Measurements from ENCODE around the gene TNP2. TPM values are rescaled to one million over a fixed set of nuclear protein-coding genes. Genes with fewer than 3 reads are reported as not detected.

Gene TNP2
- total RNA-seq, 8 experiments from 2014 or later, result 0.17 to 0.66 (median 0.55) TPM; not detected in 2

DNA sequence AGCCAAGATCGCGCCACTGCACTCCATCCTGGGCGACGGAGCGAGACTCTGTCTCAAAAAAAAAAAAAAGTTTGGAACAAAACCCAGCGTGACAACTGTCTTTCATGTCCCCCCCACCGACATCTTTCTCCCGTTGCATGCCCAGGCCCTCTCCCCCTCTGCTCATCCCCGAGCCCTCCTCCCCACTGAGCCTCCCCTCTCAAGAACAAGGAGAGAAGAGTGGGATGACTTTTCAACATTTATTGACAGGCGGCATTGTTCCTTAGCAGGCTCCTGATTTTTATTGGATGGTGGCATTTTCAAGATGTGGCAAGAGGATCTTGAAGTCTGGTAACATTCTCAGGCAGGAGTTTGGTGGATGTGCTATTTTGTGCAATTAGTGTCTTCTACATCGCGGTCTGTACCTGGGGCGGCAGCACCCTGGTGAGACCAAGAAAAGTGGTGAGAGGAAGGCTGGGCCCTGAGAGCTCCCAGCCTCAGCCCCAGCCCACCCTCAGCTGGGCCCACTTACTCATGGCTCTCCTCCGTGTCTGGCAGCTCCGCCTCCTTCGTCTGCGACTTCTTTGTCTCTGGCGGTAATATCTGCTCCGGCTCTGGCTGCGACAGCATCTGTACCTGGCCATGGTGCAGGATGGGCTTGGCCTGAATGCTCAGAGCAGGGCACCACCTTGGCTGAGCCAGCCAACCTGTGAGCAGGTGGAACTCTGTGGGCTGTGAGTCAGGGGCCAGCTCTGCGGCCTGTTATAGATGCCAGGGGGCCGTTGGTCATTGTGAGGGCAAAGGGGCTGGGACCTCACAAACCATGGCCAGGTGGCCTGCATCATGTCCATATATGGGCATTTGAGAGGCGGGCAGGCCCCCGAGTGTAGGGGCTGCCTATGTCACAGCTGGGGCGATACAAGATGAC lies 11.7 kb upstream of the TNP2 start, which contains the start of gene PRM1:
Gene PRM1, minus strand, starts transcription at position 715 of the 907 bp plus-strand sequence. Its CDS starts 92 bp downstream, at position 623.
- in situ Hi-C loops (cut with MboI; ENCODE audit: low pct_unique_long_range_greater_than_20kb in 2 of 9, low sequenced_read_pairs in 9 of 9, unreplicated experiment in 9 of 9), result no loop called here
- 40 to 100% (median 78%) methylated on average over 1 to 7 of the region's 25 CpGs; no CpG with 5 or more reads in 5 of the 10 experiments for WGBS, 10 experiments
- H3K4me3 ChIP-seq, result no peak within 1 kb of the TSS
- H3K4me1 ChIP-seq (replicated peaks in 1 of 2), result no peaks in the 10 kb centered on the region
- H3K27ac ChIP-seq, result no peak within 1 kb of the TSS
- no peak for ATAC-seq (replicated peaks in 6 of 8)

DNA sequence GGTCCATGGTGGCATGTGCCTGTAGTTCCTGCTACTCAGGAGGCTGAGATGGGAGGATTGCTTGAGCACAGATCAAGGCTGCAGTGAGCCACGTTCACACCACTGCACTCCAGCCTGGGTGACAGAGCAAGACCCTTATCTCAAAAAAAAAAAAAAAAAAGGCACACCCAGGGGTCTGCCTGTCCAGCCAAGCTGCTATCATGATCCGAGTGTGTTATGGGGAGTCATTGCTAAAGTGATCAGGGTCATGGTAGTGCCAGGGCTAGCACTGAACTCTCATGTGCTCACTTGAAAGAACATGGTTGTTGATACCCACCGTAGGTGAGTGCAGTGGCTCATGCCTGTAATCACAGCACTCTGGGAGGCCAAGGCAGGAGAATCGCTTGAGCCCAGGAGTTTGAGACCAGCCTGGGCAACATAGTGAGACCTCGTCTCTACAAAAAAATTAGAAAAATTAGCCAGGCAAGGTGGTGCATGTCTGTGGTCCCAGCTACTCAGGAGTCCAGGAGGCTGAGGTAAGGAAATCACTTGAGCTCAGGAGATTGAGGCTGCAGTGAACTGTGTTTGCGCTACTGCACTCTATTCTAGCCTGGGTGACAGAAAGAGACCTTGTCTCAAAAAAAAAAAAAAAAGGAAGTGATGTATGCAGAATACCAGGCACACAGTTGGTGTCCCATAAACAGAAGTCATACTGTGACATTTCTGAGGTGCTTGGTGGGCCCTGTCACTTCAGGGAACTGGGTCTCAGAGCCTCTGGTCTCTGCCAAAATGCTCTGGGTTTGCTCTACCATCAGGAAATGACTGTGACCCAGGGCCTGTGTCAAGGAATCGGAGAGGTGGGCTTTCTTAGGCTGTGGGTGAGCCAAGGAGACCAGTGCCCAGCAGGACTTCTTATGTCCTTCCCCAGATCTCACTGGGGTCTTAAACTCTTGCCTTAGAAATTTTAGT lies 9.8 kb upstream of the TNP2 start:
- 65 to 100% (median 88%) methylated on average over 1 to 5 of the region's 7 CpGs; no CpG with 5 or more reads in 4 of the 10 experiments for WGBS, 10 experiments
- in situ Hi-C loops (cut with MboI; ENCODE audit: low pct_unique_long_range_greater_than_20kb in 2 of 9, low sequenced_read_pairs in 9 of 9, unreplicated experiment in 9 of 9), result no loop called here
- Histone ChIP-seq H3K4me1 (replicated peaks in 1 of 2) (peaks cover 0 to 2% of the 10 kb centered on the region in 2 donors), H3K27ac (no peak overlapping the region), H3K4me3 (no peak overlapping the region)
- ATAC-seq (replicated peaks in 6 of 8), result no peak

GRCh38 chr16:11277607-11278337 lies 8.6 kb upstream of the TNP2 start:
- no peak for ATAC-seq (replicated peaks in 6 of 8)
- 66 to 100% (median 87%) methylated on average over 2 to 11 of the region's 12 CpGs; no CpG with 5 or more reads in 3 of the 10 experiments for WGBS, 10 experiments
- Histone ChIP-seq H3K4me1 (replicated peaks in 1 of 2) (peaks cover 3 to 5% of the 10 kb centered on the region in 2 donors), H3K27ac (no peak overlapping the region), H3K4me3 (no peak overlapping the region)
- in situ Hi-C loops (cut with MboI; ENCODE audit: low pct_unique_long_range_greater_than_20kb in 2 of 9, low sequenced_read_pairs in 9 of 9, unreplicated experiment in 9 of 9), result no loop called here

DNA sequence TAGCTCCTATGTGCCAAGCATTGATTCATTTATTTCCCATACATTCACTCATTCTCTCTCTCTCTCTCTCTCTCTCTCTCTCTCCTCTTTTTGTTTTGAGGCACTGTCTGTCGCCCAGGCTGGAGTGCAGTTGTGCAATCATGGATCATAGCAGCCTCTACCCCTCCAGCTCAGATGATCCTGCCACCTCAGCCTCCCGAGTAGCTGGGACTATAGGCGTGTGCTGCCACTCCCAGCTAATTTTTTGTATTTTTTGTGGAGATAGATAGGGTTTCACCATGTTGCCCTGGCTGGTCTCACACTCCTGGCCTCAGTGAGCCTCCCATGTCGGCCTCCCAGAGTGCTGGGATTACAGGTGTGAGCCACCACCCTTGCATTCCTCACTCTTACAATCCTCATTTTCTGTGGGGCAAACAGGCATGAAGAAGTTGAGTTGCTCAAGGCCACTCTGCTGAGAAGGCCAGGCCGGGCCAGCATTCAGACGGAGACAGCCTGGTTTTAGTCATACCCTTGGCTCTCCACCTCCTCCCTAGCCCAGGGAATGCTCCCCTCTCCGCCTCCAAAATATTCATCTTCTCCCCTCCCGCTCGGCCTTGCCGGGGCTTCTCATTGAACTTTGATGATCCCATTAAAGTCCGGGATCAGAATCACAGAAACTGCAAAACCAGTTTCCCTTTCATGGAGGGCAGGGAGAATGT lies 7.9 kb upstream of the TNP2 start:
- WGBS, 10 experiments, result 50 to 100% (median 89%) methylated on average over 1 to 7 of the region's 11 CpGs; no CpG with 5 or more reads in 3 of the 10 experiments
- no peak overlapping the region for H3K27ac ChIP-seq
- H3K4me1 ChIP-seq (replicated peaks in 1 of 2), result peaks cover 3 to 5% of the 10 kb centered on the region in 2 donors
- no peak for ATAC-seq (replicated peaks in 6 of 8)
- no peak overlapping the region for H3K4me3 ChIP-seq
- in situ Hi-C loops (cut with MboI; ENCODE audit: low pct_unique_long_range_greater_than_20kb in 2 of 9, low sequenced_read_pairs in 9 of 9, unreplicated experiment in 9 of 9), result no loop called here

- no peak within 1 kb of the TSS for H3K4me3 ChIP-seq
- in situ Hi-C loops (cut with MboI; ENCODE audit: low pct_unique_long_range_greater_than_20kb in 2 of 9, low sequenced_read_pairs in 9 of 9, unreplicated experiment in 9 of 9), result no loop called here
- 80 to 100% (median 98%) methylated on average over 1 to 10 of the region's 26 CpGs; no CpG with 5 or more reads in 2 of the 10 experiments for WGBS, 10 experiments
- ATAC-seq (replicated peaks in 6 of 8), result no peak
- no peak within 1 kb of the TSS for H3K27ac ChIP-seq
- peaks cover 3 to 5% of the 10 kb centered on the region in 2 donors for H3K4me1 ChIP-seq (replicated peaks in 1 of 2)
Measured at GRCh38 chr16:11276143-11276895, 7.2 kb upstream of the TNP2 start, which contains the start of gene PRM2. TSS of gene PRM2 (minus strand) at chr16:11276480. CDS start at chr16:11276370, 110 bp downstream.

DNA sequence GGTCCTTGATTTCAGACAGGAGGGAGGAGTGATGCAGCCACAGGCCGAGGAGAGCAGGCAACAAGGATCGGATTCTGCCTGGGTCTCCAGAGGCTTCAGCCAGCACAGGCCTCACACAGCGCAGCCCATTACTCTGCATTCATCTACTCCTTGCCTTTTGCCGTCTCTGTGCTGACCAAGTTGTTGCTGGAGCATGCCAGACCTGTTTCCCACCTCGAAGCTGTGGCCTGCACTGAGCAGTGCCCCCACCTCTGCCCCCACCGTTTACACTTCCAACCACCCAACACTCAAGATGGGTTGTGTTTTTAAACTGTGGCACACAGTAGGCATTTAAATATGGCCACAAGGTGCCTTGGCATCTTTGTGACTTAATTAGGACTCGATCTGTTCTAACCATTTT lies 5.8 kb upstream of the TNP2 start:
- no peak for ATAC-seq (replicated peaks in 6 of 8)
- in situ Hi-C loops (cut with MboI; ENCODE audit: low pct_unique_long_range_greater_than_20kb in 2 of 9, low sequenced_read_pairs in 9 of 9, unreplicated experiment in 9 of 9), result loop anchor here in 5 of 9 experiments (25.0 kb wide), 1 partner anchor 313 kb away; no protein-coding TSS in a partner anchor

GRCh38 chr16:11273721-11274324 lies 4.7 kb upstream of the TNP2 start:
- Histone ChIP-seq H3K4me1 (replicated peaks in 1 of 2) (peaks cover 3 to 5% of the 10 kb centered on the region in 2 donors), H3K4me3 (no peak overlapping the region), H3K27ac (no peak overlapping the region)
- ATAC-seq (replicated peaks in 6 of 8), result peak in 3 of 8 experiments; percentile 21 to 55 (median 28)
- in situ Hi-C loops (cut with MboI; ENCODE audit: low pct_unique_long_range_greater_than_20kb in 2 of 9, low sequenced_read_pairs in 9 of 9, unreplicated experiment in 9 of 9), result loop anchor here in 5 of 9 experiments (25.0 kb wide), 1 partner anchor 312 kb away; no protein-coding TSS in a partner anchor
- 20 to 83% (median 50%) methylated on average over 1 to 2 of the region's 3 CpGs; no CpG with 5 or more reads in 4 of the 10 experiments for WGBS, 10 experiments

More for the DNA sequence above, 5.8 kb upstream of the TNP2 start:
- 42 to 88% (median 70%) methylated on average over 2 to 3 of the region's 7 CpGs; no CpG with 5 or more reads in 6 of the 10 experiments for WGBS, 10 experiments
- Histone ChIP-seq H3K4me3 (no peak overlapping the region), H3K4me1 (replicated peaks in 1 of 2) (peaks cover 3 to 5% of the 10 kb centered on the region in 2 donors), H3K27ac (no peak overlapping the region)

DNA sequence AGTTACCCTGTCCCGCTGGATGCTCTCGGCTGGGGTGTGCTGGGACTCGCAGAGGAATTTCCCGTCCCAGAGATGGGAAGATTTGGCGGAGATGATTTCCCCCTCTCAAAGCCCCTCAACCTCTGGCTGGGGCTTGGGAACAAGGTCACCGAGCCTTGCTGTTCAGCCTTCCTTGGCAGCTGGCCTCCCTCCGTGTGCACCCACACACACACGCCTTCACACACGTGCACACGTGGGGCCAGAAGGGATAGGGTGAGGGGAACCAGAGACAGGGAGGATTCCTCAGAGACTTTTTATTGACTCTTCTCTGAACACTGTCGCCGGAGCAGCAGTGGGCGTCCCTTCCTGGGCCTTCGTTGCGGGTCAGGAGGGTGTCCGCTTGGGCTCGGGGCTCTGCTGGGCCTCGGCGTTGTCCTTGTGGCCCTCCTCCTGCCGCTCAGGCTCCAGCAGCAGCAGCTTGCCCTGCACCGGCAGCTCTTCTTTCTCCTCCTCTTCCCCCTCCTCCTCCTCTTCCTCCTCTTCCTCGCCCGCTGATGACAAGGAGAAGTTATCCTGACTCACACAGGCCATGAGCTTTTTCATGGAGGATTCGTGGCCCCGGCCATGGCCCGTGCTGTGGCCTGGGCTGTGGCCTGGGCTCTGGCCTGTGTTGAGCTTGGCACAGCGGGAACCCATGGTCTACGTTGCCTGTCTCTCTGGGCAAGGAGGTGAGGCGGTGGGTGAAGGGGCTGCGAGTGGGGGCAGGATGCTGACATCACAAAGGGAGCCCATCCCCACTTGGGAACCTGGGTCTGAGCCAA lies 4.0 kb upstream of the TNP2 start, which contains the start of gene PRM3:
Gene PRM3, minus strand, starts transcription at position 709 of the 800 bp plus-strand sequence. Its CDS starts 34 bp downstream, at position 675.
- 80 to 100% (median 88%) methylated on average over 1 to 10 of the region's 30 CpGs; no CpG with 5 or more reads in 3 of the 10 experiments for WGBS, 10 experiments
- no peak for ATAC-seq (replicated peaks in 6 of 8)
- Histone ChIP-seq H3K27ac (no peak within 1 kb of the TSS), H3K4me1 (replicated peaks in 1 of 2) (peaks cover 3 to 5% of the 10 kb centered on the region in 2 donors), H3K4me3 (no peak within 1 kb of the TSS)
- in situ Hi-C loops (cut with MboI; ENCODE audit: low pct_unique_long_range_greater_than_20kb in 2 of 9, low sequenced_read_pairs in 9 of 9, unreplicated experiment in 9 of 9), result loop anchor here in 5 of 9 experiments (25.0 kb wide), 1 partner anchor 311 kb away; no protein-coding TSS in a partner anchor

- peaks cover 3 to 5% of the 10 kb centered on the region in 2 donors for H3K4me1 ChIP-seq (replicated peaks in 1 of 2)
- in situ Hi-C loops (cut with MboI; ENCODE audit: low pct_unique_long_range_greater_than_20kb in 2 of 9, low sequenced_read_pairs in 9 of 9, unreplicated experiment in 9 of 9), result loop anchor here in 5 of 9 experiments (25.0 kb wide), 1 partner anchor 310 kb away; no protein-coding TSS in a partner anchor
- H3K27ac ChIP-seq, result no peak overlapping the region
- ATAC-seq (replicated peaks in 6 of 8), result peak in 2 of 8 experiments; percentile 41 to 71
- no peak overlapping the region for H3K4me3 ChIP-seq
- 17 to 100% (median 90%) methylated on average over 1 to 4 of the region's 6 CpGs; no CpG with 5 or more reads in 3 of the 10 experiments for WGBS, 10 experiments
Measured at GRCh38 chr16:11272484-11272883, 3.4 kb upstream of the TNP2 start.

- Histone ChIP-seq H3K27ac (no peak overlapping the region), H3K4me3 (no peak overlapping the region), H3K4me1 (replicated peaks in 1 of 2) (peaks cover 3 to 5% of the 10 kb centered on the region in 2 donors)
- WGBS, 10 experiments, result 67 to 80% (median 80%) methylated on average over 1 to 3 of the region's 10 CpGs; no CpG with 5 or more reads in 7 of the 10 experiments
- in situ Hi-C loops (cut with MboI; ENCODE audit: low pct_unique_long_range_greater_than_20kb in 2 of 9, low sequenced_read_pairs in 9 of 9, unreplicated experiment in 9 of 9), result loop anchor here in 5 of 9 experiments (25.0 kb wide), 1 partner anchor 309 kb away; no protein-coding TSS in a partner anchor
- no peak for ATAC-seq (replicated peaks in 6 of 8)
Measured at GRCh38 chr16:11271610-11272009, 2.5 kb upstream of the TNP2 start.
